ENCODE data around the gene FBL.
"Not testable (repeated sequence)": the region's sequence is repeated elsewhere in the genome, so short reads cannot be mapped to it uniquely, and the experiment has no call there.

The FBL gene

DNA sequence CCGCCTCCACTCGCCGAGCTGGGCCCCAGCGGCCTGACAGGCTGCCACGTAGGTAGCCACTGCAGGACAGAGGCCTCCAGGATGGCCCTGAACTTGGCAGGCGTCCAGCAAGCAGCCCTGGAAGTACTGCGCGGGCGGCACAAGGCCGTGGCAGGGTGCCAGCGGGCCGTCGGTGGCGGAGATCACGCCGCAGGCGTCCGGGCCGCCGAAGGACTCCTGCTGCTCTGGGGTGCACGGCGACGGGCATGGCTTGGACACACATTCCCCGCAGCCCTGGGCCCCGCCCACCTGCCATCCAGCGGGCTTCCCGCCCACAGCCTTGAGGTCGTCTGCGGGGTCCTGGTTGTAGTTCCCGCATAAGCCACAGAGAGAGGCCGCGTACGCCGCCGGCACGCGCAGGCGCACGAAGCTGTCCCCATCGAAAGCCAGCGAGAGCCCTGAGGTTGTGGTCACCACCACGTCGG lies 29.3 kb upstream of the FBL start:
- DNase-seq, result not testable (repeated sequence)

DNA sequence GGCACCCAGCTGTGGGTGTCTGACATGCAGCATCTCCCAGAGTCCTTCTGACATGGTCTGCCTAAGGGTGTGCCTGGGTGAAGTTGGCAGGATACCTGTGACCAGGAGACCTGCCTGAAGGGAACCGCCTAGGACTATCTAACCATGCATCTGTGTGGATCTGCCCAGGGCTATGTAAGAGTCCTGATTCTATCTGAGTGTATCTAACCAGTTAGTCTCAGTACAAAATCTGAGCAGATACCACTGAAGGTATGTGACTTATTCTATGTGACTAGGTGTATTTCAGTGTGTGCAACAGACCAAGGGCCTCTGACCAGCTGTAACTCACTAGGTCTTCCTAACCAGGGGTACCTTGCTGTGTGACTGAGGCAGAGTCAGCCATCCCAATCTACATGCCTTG lies 28.2 kb upstream of the FBL start:
- DNase-seq, result no peak

DNA sequence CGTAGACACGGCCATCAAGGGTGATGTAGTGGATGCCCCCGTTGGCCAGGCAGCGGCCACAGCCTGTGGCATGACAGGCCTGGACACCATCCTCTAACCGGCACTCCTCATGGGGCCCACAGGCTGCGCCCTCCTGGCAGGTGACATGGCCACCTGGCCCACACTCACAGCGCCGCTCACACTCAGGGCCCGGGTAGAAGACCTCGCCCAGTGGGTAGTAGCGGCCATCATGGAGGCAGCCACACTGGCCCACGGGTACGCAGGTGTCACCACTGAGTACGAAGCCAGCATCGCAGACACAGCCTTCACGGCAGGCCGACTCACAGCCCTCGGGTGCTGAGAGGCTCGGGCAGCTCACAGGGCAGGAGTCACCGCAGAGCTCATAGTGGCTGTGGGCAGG lies 27.2 kb upstream of the FBL start:
- no peak for DNase-seq

DNA sequence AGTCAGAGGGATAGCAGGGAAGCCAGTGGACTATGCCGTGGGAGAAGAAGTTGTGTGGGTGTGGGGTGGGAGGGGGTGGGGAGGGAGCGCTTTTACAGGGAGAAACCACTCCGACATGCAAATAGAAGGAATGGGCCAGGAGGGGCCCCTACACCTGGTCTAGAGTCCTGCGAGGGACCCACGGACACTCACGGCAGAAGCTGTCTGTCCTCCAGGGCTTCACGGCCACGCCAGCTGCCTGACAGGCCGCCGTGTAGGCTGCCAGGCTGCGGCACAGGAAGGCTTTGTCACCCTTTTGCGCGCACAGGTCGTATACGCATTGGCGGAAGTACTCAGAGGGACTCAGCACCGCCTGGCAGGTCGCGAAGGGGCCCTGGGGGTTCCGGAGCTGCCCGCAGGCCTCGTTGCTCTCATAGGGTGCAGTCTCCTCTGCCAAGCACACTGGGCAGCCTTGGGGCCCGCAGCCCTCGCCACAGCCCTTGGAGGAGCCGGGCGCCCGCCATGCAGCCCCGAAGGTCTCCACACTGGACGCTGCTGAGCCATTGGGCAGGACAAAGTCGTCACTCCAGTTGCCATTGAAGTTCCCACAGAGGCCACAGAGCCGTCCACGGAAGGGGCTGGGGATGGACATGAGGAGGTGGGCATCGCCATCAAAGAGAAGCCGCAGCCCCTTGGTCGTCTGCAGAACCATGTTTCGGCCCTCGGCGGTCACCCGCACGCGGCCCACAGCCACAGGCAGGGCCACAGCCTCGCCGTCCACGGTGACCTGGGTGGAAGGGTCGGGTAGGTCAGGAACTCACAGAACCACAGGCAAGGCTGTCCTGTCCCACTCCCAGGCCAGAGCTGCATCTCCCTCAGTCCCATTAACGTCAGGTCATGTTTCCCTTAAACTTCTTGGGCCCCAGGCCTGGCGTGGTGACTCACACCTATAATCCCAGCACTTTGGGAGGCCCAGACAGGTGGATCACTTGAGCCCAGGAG lies 26.0 kb upstream of the FBL start:
- DNase-seq, result no peak

DNA sequence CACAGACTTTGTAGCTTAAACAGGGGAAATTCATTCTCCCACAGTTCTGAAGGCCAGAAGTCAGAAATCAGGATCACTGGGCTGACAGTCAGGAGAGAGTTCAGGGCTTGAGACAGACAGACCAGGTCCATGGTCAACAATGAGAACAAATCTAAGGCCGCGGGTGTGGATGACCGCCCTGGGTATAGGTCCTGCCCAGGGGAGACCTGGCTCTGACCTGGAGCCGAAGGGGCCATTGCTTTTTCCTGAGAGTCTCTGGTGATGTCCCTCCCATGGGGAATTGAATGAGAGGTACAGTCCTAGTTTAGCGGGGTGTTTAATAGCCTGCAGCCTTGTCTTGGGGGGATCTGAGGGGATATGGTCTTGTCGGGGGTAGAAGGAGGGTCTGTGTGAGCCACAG lies 25.2 kb upstream of the FBL start:
- no peak for DNase-seq

DNA sequence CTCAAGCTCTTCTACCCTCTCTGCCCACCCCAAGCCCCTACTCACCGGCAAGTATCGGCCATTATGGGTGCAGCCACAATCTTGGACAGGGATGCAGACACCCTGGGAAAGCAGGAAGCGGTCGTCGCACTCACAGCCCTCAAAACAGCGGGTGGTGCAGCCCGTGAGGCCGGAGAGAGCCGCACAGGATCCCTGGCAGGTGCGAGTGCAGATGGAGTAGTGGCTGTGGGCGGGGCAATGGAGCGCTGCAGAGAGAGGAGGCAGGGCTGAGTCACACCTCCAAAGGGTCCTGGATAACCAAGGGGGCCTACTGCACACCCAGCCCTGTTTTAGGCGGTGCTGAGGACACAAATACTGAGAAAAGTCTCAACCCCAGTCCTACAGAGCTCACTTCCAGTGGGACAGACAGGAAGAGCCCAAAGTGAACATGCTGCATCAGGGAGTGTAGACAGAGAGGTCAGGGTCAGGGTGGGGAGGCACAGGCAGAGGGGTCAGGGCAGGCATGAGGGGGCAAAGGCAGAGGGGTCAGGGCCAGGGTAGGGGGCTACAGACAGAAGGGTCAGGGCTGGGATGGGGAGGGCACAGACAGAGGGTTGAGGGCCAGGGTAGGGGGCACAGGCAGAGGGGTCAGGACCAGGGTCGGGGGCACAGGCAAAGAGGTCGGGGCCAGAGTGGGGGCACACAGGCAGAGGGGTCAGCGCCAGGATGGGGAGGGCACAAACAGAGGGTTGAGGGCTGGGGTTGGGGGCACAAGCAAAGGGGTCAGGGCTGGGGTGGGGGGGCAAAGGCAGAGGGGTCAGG lies 24.2 kb upstream of the FBL start:
- DNase-seq, result no peak

DNA sequence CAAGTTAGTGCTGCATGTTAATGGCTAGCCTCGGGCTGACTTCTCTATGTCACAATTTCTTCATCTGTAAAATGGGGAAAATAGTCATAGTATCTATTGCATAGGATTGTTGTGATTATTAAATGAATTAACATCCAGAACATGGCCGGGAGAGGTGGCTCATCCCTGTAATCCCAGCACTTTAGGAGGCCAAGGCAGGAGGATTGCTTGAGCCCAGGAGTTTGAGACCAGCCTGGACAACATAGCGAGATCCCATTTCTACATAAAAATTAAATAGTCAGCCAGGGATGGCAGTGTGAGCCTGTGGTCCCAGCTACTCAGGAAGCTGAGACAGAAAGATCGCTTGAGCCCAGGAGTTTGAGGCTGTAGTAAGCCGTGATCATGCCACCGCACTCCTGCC lies 21.8 kb upstream of the FBL start:
- no peak for DNase-seq

DNA sequence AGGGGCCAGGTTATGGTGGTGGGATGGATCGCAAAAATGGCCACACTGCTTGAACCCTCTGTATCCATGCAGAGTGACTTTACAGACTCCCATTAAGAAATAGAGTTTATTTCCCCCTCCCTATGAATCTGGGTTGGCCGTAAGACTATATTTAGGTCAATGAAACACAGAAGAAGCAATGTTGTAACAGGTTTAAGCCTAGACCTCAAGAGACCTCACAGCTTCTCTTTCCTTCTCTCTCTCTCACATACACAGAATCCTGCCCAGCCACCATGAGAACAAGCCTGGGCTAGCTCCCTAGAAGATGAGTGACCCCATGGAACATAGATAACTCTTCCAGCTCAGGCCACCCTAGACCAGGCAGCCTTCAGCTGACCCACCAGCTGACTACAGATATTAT lies 21.0 kb upstream of the FBL start:
- no peak for DNase-seq

DNA sequence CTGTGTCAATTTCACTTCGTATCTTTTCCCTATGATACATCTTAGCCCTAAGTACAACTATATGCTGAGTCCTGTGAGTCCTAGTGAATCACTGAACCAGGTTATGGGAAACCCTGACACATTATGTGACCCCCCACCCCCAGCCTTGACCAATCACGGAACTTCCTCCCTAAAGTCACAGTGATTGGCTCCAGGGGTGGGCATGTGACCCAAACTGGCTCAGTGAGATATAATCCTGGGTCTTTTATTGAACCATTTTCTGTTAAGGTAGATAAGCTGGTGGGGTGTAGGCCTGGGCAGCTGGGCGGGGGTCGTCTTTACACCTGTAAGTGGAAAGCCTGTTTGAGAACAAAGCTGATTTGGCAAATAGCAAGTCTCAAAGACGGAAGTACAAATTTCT lies 19.8 kb upstream of the FBL start:
- DNase-seq, result no peak

DNA sequence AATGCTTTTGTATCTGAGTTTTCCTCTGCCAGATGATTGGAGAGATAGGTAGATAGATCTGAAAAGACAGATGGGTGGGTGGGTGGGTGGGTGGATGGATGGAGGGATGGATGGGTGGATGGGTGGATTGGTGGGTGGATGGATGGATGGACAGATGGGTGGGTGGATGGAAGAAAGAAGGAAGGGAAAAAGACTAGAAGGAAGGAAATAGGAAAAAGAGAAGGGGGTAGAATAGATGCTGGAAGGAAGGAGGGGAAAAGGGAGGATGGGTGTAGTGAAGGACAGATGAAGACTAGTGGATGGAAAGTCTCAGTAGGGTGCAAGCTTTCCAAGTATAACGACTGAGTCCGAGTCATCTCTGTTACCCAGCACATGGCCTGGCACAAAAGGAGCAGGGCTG lies 19.0 kb upstream of the FBL start:
- no peak for DNase-seq

DNA sequence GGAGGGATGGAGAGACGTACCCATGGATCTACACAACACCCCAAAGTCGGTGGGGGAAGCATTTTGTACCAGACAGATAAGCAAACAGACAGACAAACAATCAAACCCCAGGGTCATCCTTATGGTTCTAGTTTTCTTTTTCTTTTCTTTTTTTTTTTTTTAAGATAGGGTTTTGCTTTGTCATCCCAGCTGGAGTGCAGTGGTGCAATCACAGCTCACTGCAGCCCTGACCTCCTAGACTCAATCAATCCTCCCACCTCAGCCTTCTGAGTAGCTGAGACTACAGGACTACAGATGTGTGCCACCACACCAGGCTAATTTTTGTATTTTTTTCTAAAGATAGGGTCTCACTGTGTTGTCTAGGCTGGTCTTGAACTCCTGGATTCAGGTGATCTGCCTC lies 17.9 kb upstream of the FBL start:
- no peak for DNase-seq

DNA sequence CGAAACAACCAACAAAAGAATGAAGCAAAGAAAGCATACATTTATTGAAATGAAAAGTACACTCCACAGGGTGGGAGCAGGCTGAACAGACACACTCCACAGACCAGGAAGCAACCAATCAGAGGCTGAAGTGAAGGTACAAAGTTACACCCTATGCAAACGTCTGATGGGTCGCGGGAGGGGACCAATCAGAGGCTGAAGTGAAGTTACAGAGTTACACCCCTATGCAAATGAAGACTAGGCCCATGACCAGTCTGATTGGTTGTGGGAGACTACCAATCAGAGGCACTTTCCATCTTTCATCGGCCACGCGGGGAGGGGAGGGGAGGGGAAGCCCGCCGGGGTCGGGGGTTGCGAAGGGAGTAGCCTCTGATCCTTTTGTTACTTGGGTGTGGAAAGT lies 12.4 kb upstream of the FBL start:
- peak in 1 of 2 donors; percentile 84 for DNase-seq

DNA sequence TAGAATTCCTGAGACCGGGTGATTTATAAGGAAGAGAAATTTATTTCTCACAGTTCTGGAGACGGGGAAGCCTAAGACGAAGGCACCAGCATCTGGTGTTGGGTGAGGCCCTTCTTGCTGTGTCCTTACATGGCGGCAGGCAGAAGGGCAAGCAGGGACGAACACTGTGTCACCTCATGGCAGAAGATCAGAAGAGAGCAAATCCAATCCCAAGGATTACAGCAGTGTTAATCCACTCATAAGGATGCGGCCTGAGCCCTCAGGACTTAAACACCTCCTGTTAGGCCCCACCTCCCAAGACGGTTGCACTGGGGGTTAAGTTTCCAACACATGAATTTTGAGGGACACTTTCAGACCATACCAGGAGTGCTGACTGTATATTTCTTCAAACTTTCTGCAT lies 6.7 kb upstream of the FBL start:
- DNase-seq, result no peak

DNA sequence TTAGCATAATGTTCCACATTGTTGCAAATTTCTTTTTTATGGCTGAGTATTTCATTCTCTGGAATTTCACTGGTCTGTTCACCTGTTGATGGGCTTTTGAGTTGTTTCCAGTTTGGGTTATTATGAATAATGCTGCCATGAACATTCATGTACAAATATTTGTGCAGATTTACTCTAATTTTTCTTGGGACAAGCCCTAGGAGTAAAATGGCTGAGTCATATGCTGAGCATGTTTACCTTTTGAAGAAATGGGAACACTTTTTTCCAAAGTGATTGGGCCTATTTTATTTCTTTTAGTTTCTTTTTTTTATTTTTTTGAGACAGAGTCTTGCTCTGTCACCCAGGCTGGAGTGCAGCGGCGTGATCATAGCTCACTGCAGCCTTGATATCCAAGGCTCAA lies 4.7 kb upstream of the FBL start:
- DNase-seq, result no peak

DNA sequence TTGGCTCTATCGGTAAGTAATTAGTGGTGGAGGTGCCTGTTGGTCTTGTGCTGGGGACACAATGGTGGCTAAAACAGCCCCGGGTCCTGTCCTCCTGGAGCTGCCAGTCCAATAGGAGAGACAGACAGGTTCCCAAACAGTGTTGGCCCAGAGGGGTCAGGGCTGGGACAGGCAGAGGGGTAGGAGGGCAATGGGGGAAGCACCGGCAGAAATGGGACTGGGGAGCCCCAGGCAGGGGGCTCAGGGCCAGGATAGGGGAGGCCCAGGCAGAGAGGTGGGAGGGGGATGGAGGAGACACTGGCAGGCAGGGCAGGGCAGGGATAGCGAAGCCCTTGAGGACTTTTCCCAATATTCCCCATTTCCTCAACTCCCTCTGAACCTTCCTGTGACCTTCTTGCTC lies 2.2 kb upstream of the FBL start:
- no peak for DNase-seq

DNA sequence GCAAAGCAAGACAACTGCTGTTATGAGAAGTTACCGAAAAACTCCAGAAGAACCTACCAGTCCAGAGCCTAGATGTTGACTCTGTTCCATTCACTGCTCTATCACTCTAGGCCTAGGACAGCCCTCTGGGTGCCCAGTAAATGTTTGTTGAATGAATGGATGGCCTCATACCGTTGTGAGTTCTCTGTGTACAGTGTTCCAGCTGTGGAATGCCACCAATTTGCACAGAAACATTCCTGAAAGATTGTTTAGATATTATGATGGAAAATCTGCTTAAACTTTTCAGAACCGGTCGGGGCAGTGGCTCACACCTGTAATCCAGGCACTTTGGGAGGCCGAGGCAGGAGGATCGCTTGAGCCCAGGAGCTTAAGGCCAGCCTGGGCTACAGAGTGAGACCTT lies 1.3 kb upstream of the FBL start:
- no peak for DNase-seq

DNA sequence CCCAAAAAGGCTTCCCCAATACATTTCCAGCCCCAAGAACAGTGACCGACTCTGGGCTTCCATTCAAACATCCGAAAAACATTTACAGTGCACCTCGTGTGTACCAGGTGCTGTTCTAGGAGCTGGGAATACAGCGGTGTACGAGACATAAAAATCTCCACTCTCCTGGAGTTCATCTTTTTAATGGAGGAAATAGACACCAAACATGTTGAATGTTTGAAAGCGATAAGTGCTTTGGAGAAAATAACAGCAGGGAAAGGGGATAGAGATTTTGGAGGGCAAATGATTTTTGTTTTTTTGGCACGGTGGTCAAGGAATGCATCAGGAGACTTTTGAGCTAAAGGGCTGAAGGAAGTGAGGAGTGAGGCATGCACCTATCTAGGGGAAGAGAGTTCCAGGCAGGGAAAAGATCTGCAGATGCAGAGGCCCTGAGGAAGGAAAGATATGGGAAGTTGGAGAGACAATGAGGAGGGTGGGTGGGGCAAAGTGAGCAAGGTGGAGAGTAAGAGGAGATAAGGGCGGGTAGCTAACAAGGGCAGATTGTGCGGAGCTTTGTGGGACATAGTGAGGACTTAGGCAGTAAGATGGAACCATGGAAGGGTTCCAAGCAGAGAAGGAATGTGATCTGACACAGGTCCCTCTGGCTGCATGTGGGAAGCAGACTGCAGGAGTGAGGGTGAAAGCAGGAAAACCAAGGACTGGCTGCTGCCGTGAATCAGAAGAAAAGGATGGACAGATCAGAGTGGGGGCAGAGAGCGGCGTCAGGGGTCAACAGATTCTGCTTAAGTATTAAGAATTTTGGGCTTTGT lies 703 bp upstream of the FBL start:
- no peak for DNase-seq

DNA sequence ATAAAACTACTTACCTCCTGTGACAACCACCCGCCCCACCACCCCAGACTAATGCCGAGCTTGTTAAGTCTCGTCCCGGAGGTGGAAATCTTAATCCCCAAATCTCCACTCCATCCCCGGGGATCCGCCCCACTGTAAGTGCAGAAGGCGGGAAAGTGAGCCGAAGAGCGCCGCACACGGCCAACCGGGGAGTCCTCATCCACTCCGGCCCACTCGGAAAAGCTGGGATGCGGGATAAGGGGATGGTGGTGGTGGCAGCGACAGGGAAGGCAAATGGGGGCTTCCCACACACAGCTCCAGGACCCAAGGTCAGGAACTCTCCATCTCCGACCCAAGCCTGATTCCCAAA lies 621 bp downstream of the FBL start:
- DNase-seq, result no peak

DNA sequence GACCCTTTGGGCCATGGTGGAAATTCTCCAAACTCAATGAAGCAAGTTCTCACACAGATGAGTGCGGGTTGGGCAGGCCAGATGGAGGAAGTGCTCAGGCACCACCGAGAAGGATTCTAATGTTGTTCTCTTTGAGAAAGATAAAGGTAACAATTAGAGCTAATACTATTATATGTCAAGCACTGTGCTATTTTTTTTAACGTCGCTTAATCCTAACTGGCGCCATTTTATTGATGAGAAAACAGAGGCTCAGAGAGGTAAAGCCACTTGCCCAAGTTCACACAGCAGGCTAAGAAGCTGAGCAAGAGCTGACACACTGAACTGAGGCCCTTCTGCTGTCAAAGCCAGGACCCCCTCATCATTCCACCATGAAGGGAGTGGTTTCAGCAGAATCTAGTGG lies 1.0 kb downstream of the FBL start:
- DNase-seq, result no peak

DNA sequence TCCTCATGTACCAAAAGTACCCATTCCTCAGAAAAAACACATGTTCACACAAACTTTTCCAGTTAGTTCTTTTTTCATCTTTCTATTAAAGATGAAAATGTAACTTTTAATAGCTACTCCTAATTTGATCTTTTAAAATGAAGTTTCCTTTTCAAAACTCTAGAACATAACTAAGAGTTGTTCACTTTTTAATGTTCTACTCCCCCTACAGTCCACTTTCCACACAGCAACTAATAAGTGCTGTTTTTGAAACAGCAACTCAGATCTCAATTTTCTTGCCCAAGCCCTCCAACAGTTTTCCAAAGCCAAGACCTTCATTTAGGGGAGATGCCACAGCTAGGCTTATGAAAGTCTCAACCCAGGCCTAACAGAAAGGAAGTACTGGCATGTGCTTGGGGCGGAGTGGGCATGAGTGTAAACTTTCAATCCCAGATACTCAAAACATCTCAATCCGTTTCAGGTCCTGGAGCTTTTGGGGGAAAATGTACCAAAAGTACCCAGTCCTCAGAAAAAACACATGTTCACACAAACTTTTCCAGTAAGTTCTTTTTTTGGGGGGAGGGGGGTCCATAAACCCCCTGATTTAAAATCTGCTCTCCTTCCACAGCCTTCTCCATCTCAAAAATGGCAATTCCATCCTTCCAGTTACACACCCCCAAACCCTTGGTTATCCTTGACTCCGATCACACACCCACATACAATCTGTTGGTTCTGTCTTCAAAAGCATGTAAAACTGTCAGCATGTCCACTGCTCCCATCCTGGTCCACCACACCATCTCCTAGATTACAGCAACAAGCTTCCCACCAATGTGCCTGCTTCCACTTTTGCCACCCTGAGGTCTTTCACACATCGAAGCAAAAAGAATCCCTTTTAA lies 2.0 kb downstream of the FBL start:
- DNase-seq, result peak; percentile 25 to 76

DNA sequence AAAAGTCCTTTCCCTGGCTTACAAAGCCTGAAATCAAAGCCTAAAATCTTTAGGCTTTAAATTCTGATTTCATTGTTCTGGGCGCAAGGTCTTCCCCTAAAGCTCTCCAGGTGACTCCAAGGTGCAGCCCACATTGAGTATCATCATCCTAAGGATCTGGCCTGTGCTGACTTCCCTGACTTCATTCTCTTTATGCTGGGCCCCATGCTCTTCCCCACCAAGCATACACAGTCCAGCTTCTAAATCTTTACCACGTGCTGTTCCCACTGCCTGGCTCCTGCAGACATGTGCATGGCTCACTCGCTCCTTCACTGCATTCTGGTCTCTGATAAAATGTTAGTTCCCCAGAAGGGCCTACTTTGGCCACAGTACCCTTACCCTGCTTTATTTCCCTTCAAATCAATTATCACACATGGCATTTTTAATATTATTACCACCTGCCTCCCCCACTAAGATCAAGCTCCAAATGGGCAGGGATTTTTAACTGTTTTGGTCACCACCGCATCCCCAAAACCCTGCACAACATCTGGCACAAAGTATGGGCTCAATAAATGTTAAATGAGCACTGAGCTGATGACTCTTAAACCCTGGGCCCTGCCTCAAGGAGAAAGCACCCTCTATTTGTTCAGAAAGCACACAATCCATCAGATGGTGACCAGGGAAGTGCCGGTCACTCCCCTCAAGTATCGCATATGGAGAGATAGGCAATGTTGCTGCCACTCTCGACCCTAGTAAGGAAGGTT lies 3.3 kb downstream of the FBL start:
- no peak for DNase-seq

DNA sequence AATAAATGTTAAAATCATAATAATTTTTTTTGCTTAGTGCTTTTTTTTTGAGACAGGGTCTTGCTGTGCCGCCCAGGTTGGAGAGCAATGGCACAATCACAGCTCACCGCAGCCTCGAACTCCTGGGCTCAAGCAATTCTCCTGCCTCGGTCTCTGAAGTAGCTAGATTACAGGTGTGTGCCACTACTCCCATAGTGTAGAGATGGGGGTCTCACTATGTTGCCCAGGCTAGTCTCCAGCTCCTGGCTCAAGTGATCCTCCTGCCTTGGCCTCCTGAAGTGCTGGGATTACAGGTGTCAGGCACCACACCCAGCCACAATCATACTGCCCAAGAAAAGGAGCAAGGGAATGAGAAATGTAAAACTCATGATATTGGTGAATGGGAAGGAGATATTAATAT lies 5.1 kb downstream of the FBL start:
- no peak for DNase-seq
